ENCODE results near the gene ARID3B.
"Not testable (repeated sequence)": the region's sequence is repeated elsewhere in the genome, so short reads cannot be mapped to it uniquely, and the experiment has no call there.

Gene ARID3B

GRCh38 chr15:74511583-74511982 lies 29.4 kb upstream of the ARID3B start:
- no peaks in the 10 kb centered on the region for H3K9me3 ChIP-seq (ENCODE audit: control insufficient read depth, low read length)
- no peaks in the 10 kb centered on the region for H3K36me3 ChIP-seq (ENCODE audit: control insufficient read depth, insufficient read depth, low read length)
- no peak overlapping the region for H3K4me3 ChIP-seq (ENCODE audit: extremely low read depth, insufficient read depth, low read length, poor library complexity, severe bottlenecking)
- no peak overlapping the region for H3K27ac ChIP-seq (ENCODE audit: low read depth, low read length, severe bottlenecking)
- no peaks in the 10 kb centered on the region for H3K4me1 ChIP-seq (ENCODE audit: control insufficient read depth, insufficient read depth, low read length, poor library complexity, severe bottlenecking)
- WGBS, 2 experiments (ENCODE audit: insufficient coverage in 2 of 2), result 71 to 100% methylated on average over 2 of the region's 4 CpGs

GRCh38 chr15:74514059-74514458 lies 27.0 kb upstream of the ARID3B start:
- WGBS, 2 experiments (ENCODE audit: insufficient coverage in 2 of 2), result 83 to 94% methylated on average over 3 to 4 of the region's 4 CpGs
- H3K9me3 ChIP-seq (ENCODE audit: control insufficient read depth, low read length); H3K27ac ChIP-seq (ENCODE audit: low read depth, low read length, severe bottlenecking); H3K36me3 ChIP-seq (ENCODE audit: control insufficient read depth, insufficient read depth, low read length); H3K4me1 ChIP-seq (ENCODE audit: control insufficient read depth, insufficient read depth, low read length, poor library complexity, severe bottlenecking); H3K4me3 ChIP-seq (ENCODE audit: extremely low read depth, insufficient read depth, low read length, poor library complexity, severe bottlenecking): not testable (repeated sequence)

- Histone ChIP-seq H3K4me1 (ENCODE audit: control insufficient read depth, insufficient read depth, low read length, poor library complexity, severe bottlenecking) (no peaks in the 10 kb centered on the region), H3K27ac (ENCODE audit: low read depth, low read length, severe bottlenecking) (no peak overlapping the region), H3K36me3 (ENCODE audit: control insufficient read depth, insufficient read depth, low read length) (no peaks in the 10 kb centered on the region), H3K4me3 (ENCODE audit: extremely low read depth, insufficient read depth, low read length, poor library complexity, severe bottlenecking) (no peak overlapping the region), H3K9me3 (ENCODE audit: control insufficient read depth, low read length) (no peaks in the 10 kb centered on the region)
These were observed 23.9 kb upstream of the ARID3B start for GRCh38 chr15:74517096-74517495.

GRCh38 chr15:74519311-74519710 lies 21.7 kb upstream of the ARID3B start:
- Histone ChIP-seq H3K27ac (ENCODE audit: low read depth, low read length, severe bottlenecking) (no peak overlapping the region), H3K4me1 (ENCODE audit: control insufficient read depth, insufficient read depth, low read length, poor library complexity, severe bottlenecking) (no peaks in the 10 kb centered on the region), H3K36me3 (ENCODE audit: control insufficient read depth, insufficient read depth, low read length) (no peaks in the 10 kb centered on the region), H3K4me3 (ENCODE audit: extremely low read depth, insufficient read depth, low read length, poor library complexity, severe bottlenecking) (no peak overlapping the region), H3K9me3 (ENCODE audit: control insufficient read depth, low read length) (no peaks in the 10 kb centered on the region)
- 100% methylated on average over 2 to 3 of the region's 4 CpGs for WGBS, 2 experiments (ENCODE audit: insufficient coverage in 2 of 2)

GRCh38 chr15:74520407-74520806 lies 20.6 kb upstream of the ARID3B start:
- H3K27ac ChIP-seq (ENCODE audit: low read depth, low read length, severe bottlenecking), result no peak overlapping the region
- no peaks in the 10 kb centered on the region for H3K4me1 ChIP-seq (ENCODE audit: control insufficient read depth, insufficient read depth, low read length, poor library complexity, severe bottlenecking)
- 100% methylated on average over 2 of the region's 4 CpGs for WGBS, 2 experiments (ENCODE audit: insufficient coverage in 2 of 2)
- H3K9me3 ChIP-seq (ENCODE audit: control insufficient read depth, low read length), result no peaks in the 10 kb centered on the region
- no peak overlapping the region for H3K4me3 ChIP-seq (ENCODE audit: extremely low read depth, insufficient read depth, low read length, poor library complexity, severe bottlenecking)
- no peaks in the 10 kb centered on the region for H3K36me3 ChIP-seq (ENCODE audit: control insufficient read depth, insufficient read depth, low read length)

GRCh38 chr15:74523982-74524381 lies 17.0 kb upstream of the ARID3B start:
- no peak overlapping the region for H3K27ac ChIP-seq (ENCODE audit: low read depth, low read length, severe bottlenecking)
- peaks cover 5% of the 10 kb centered on the region for H3K4me1 ChIP-seq (ENCODE audit: control insufficient read depth, insufficient read depth, low read length, poor library complexity, severe bottlenecking)
- H3K36me3 ChIP-seq (ENCODE audit: control insufficient read depth, insufficient read depth, low read length), result no peaks in the 10 kb centered on the region
- H3K9me3 ChIP-seq (ENCODE audit: control insufficient read depth, low read length), result no peaks in the 10 kb centered on the region
- no peak overlapping the region for H3K4me3 ChIP-seq (ENCODE audit: extremely low read depth, insufficient read depth, low read length, poor library complexity, severe bottlenecking)

GRCh38 chr15:74525309-74525708 lies 15.7 kb upstream of the ARID3B start:
- no peak overlapping the region for H3K27ac ChIP-seq (ENCODE audit: low read depth, low read length, severe bottlenecking)
- peaks cover 12% of the 10 kb centered on the region for H3K4me1 ChIP-seq (ENCODE audit: control insufficient read depth, insufficient read depth, low read length, poor library complexity, severe bottlenecking)
- no peaks in the 10 kb centered on the region for H3K9me3 ChIP-seq (ENCODE audit: control insufficient read depth, low read length)
- no peaks in the 10 kb centered on the region for H3K36me3 ChIP-seq (ENCODE audit: control insufficient read depth, insufficient read depth, low read length)
- 50% methylated on average over 1 of the region's 1 CpG; no CpG with 5 or more reads in 1 of the 2 experiments for WGBS, 2 experiments (ENCODE audit: insufficient coverage in 2 of 2)
- no peak overlapping the region for H3K4me3 ChIP-seq (ENCODE audit: extremely low read depth, insufficient read depth, low read length, poor library complexity, severe bottlenecking)

GRCh38 chr15:74525945-74526344 lies 15.1 kb upstream of the ARID3B start:
- WGBS, 2 experiments (ENCODE audit: insufficient coverage in 2 of 2), result 100% methylated on average over 1 of the region's 3 CpGs; no CpG with 5 or more reads in 1 of the 2 experiments
- H3K4me3 ChIP-seq (ENCODE audit: extremely low read depth, insufficient read depth, low read length, poor library complexity, severe bottlenecking), result no peak overlapping the region
- H3K36me3 ChIP-seq (ENCODE audit: control insufficient read depth, insufficient read depth, low read length), result no peaks in the 10 kb centered on the region
- H3K9me3 ChIP-seq (ENCODE audit: control insufficient read depth, low read length), result no peaks in the 10 kb centered on the region
- no peak overlapping the region for H3K27ac ChIP-seq (ENCODE audit: low read depth, low read length, severe bottlenecking)
- peaks cover 19% of the 10 kb centered on the region for H3K4me1 ChIP-seq (ENCODE audit: control insufficient read depth, insufficient read depth, low read length, poor library complexity, severe bottlenecking)

GRCh38 chr15:74528876-74529275 lies 12.1 kb upstream of the ARID3B start:
- whole genome bisulfite sequencing, 2 experiments (ENCODE audit: insufficient coverage in 2 of 2), result 100% methylated on average over 1 to 3 of the region's 5 CpGs
- H3K4me3 ChIP-seq (ENCODE audit: extremely low read depth, insufficient read depth, low read length, poor library complexity, severe bottlenecking), result no peak overlapping the region
- H3K9me3 ChIP-seq (ENCODE audit: control insufficient read depth, low read length), result no peaks in the 10 kb centered on the region
- H3K4me1 ChIP-seq (ENCODE audit: control insufficient read depth, insufficient read depth, low read length, poor library complexity, severe bottlenecking), result peaks cover 23% of the 10 kb centered on the region
- H3K27ac ChIP-seq (ENCODE audit: low read depth, low read length, severe bottlenecking), result peak overlapping the region; percentile 16
- H3K36me3 ChIP-seq (ENCODE audit: control insufficient read depth, insufficient read depth, low read length), result no peaks in the 10 kb centered on the region

- Histone ChIP-seq H3K4me3 (ENCODE audit: extremely low read depth, insufficient read depth, low read length, poor library complexity, severe bottlenecking) (no peak overlapping the region), H3K9me3 (ENCODE audit: control insufficient read depth, low read length) (no peaks in the 10 kb centered on the region), H3K27ac (ENCODE audit: low read depth, low read length, severe bottlenecking) (peak overlapping the region; percentile 57), H3K36me3 (ENCODE audit: control insufficient read depth, insufficient read depth, low read length) (no peaks in the 10 kb centered on the region), H3K4me1 (ENCODE audit: control insufficient read depth, insufficient read depth, low read length, poor library complexity, severe bottlenecking) (peaks cover 23% of the 10 kb centered on the region)
- 88 to 91% methylated on average over 4 to 5 of the region's 8 CpGs for WGBS, 2 experiments (ENCODE audit: insufficient coverage in 2 of 2)
These were observed 11.1 kb upstream of the ARID3B start for GRCh38 chr15:74529921-74530320.

GRCh38 chr15:74530771-74531143 lies 10.3 kb upstream of the ARID3B start:
- H3K4me3 ChIP-seq (ENCODE audit: extremely low read depth, insufficient read depth, low read length, poor library complexity, severe bottlenecking), result no peak overlapping the region
- peaks cover 23% of the 10 kb centered on the region for H3K4me1 ChIP-seq (ENCODE audit: control insufficient read depth, insufficient read depth, low read length, poor library complexity, severe bottlenecking)
- 100% methylated on average over 2 of the region's 2 CpGs for WGBS, 2 experiments (ENCODE audit: insufficient coverage in 2 of 2)
- H3K9me3 ChIP-seq (ENCODE audit: control insufficient read depth, low read length), result no peaks in the 10 kb centered on the region
- H3K36me3 ChIP-seq (ENCODE audit: control insufficient read depth, insufficient read depth, low read length), result no peaks in the 10 kb centered on the region
- H3K27ac ChIP-seq (ENCODE audit: low read depth, low read length, severe bottlenecking), result peak overlapping the region; percentile 87

Measured in mesodermal cell (in vitro differentiated cells).